Measurements from ENCODE around the gene STH.

The STH gene

DNA sequence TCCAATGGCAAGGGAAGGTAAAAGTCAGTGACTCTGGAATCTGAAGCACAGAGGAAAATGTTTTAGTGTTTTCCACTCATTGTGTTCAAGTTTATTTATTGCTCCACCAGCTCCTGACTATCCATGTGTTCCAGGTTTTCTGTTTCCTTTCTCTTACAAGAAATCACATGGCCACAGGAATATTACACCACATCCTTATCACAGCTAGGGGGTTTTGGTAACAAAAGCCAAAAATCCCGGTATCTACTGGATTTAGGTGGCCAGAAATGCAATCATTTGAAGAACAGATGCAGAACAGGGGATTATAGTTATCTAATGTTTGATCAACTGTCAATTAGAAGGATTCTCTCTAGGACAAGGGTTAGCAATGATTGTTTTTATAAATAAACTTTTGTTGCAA lies 47.9 kb downstream of the STH start:
- no peak for DNase-seq (ENCODE audit: low read depth in 2 of 2)

- no peak for DNase-seq (ENCODE audit: low read depth in 2 of 2)
Measured at GRCh38 chr17:46047398-46047797, 48.3 kb downstream of the STH start.

DNA sequence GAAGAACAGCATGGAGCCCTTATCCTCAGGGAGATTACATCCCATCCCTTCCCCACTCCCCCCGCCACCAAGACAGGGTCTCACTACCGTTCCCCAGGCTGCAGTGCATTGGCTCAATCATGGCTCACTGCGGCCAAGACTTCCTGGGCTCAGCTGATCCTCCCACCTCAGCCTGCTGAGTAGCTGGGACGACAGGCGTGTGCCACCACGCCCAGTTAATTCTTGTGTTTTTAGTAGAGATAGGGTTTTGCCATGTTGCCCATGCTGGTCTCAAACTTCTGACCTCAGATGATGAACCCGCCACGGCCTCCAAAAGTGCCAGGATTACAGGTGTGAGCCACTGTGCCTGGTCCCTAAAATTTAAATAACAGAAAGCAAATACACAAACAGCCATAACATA lies 48.8 kb downstream of the STH start:
- no peak for DNase-seq (ENCODE audit: low read depth in 2 of 2)
